MV-4-11 (cell line): Measurements from ENCODE around the gene VMO1.
A peak's percentile ranks its signal among the peaks of the same experiment; 100 is the strongest.

Experiments
- DNase-seq: peaks from one replicate; lab custom pipeline; 2025; lab: John Stamatoyannopoulos, UW

The VMO1 gene

GRCh38 chr17:4759776-4760236 lies 26.4 kb downstream of the VMO1 start:
- DNase-seq: peak; percentile 94

GRCh38 chr17:4753392-4753791 lies 32.8 kb downstream of the VMO1 start:
- no peak for DNase-seq

GRCh38 chr17:4751932-4752331 lies 34.2 kb downstream of the VMO1 start:
- peak; percentile 83 for DNase-seq

- DNase-seq: no peak
Observed at GRCh38 chr17:4750606-4751005, 35.6 kb downstream of the VMO1 start.

GRCh38 chr17:4748686-4749085 lies 37.5 kb downstream of the VMO1 start:
- peak; percentile 44 for DNase-seq

GRCh38 chr17:4747847-4748246 lies 38.3 kb downstream of the VMO1 start:
- DNase-seq: peak; percentile 81

- no peak for DNase-seq
Observed at GRCh38 chr17:4744999-4745969, 40.9 kb downstream of the VMO1 start.

GRCh38 chr17:4743898-4744297 lies 42.3 kb downstream of the VMO1 start:
- DNase-seq: no peak

- DNase-seq: no peak
Observed at GRCh38 chr17:4743216-4743615, 42.9 kb downstream of the VMO1 start.

- no peak for DNase-seq
Observed at GRCh38 chr17:4742629-4743028, 43.5 kb downstream of the VMO1 start.

- DNase-seq: no peak
Observed at GRCh38 chr17:4742133-4742532, 44.0 kb downstream of the VMO1 start.

GRCh38 chr17:4741544-4741943 lies 44.6 kb downstream of the VMO1 start:
- no peak for DNase-seq

GRCh38 chr17:4740584-4740983 lies 45.6 kb downstream of the VMO1 start:
- no peak for DNase-seq

GRCh38 chr17:4740025-4740351 lies 46.2 kb downstream of the VMO1 start:
- no peak for DNase-seq

GRCh38 chr17:4739122-4740024 lies 46.8 kb downstream of the VMO1 start, which contains the start of the genes CXCL16 and ZMYND15:
Gene CXCL16, minus strand, starts transcription at chr17:4739928. Its CDS starts 589 bp downstream, at chr17:4739339.
Gene ZMYND15, plus strand, starts transcription at chr17:4739833. Its CDS starts 716 bp downstream, at chr17:4740549.
- no peak for DNase-seq

GRCh38 chr17:4738136-4739121 lies 47.7 kb downstream of the VMO1 start:
- DNase-seq: no peak

- DNase-seq: peak; percentile 82
Observed at GRCh38 chr17:4735876-4736651, 50.1 kb downstream of the VMO1 start.
